GM18517 (cell line): ENCODE results near the gene ATG2B.

Experiments used
- ATAC-seq: cut with Tn5 transposase; IDR thresholded peaks from one replicate; pipeline ENCODE4 v1.9.1; 2021; ENCODE audit warnings: mild to moderate bottlenecking, moderate library complexity; ENCODE audit not compliant: unreplicated experiment

ATG2B gene

GRCh38 chr14:96231526-96232130 is 131.5 kb downstream of the ATG2B start:
- no peak for ATAC-seq

- no peak for ATAC-seq
Measured at GRCh38 chr14:96231056-96231455, 132.1 kb downstream of the ATG2B start.

GRCh38 chr14:96229315-96229714 is 133.8 kb downstream of the ATG2B start:
- ATAC-seq: no peak
